ENCODE measurements around the gene DBNDD1.
"Not testable (repeated sequence)": the region's sequence is repeated elsewhere in the genome, so short reads cannot be mapped to it uniquely, and the experiment has no call there.

DBNDD1 gene

GRCh38 chr16:89990799-89991198 is 28.5 kb downstream of the DBNDD1 start:
- no peak for DNase-seq (ENCODE audit: low read depth in 3 of 3)

GRCh38 chr16:89988951-89989350 is 30.3 kb downstream of the DBNDD1 start:
- DNase-seq (ENCODE audit: low read depth in 3 of 3): no peak

DNA sequence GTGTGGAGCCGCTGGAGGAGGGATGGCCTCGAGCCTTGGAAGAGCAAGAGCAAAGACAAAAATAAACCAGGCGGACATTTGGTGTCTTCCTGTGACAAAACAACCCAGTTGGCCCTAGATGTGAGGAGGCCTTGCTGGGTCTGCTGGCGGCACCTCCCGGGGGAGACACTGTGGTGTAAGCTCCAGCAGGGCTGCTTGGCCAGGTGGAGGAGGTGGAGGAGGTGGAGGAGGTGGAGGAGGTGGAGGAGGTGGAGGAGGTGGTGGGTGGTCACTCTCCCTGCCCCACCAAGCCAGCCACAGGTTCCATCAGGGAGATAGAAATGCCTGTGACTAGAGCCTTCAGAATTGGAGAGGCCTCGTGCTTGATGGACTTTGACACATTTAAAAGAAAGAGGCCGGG is 32.1 kb downstream of the DBNDD1 start:
- no peak for DNase-seq (ENCODE audit: low read depth in 3 of 3)

DNA sequence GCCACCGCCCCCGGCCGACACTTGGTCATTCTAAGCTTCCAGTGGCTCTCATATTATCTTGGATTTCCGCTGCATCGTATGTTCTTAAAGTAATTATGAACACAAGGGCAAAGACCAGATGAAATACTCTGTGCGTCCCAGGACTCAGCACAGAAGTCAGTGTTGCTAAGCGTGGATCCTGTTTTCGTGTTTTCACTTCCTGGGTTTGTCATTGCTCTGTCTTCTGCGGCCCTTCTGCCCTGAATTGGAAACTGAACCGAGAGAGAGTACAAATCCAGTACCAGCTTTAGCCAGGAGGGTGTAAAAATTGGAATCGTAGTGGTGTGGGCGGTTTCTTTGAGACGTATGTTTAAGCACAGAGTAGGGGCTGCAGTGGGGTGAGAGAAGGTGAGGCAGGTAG is 32.7 kb downstream of the DBNDD1 start:
- DNase-seq (ENCODE audit: low read depth in 3 of 3): no peak

DNA sequence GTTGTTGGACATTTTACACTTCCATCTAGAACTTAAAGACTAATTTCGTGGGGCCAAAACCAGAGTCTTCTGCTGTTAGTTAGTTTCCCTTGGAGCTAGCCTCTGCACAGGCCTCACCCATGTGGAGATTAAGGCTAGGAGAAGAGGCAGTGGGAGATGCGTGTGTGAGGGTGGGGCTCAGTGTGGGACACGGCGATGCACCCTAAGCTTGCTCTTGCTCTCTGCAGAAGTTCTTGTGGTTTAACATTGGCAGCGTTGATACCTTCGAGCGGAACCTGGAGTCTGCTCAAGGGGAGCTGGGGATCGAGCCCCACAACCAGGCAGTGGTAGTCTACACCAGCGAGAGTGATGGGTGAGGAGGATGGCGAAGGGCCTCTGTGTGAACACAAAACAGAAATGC is 34.0 kb downstream of the DBNDD1 start:
- no peak for DNase-seq (ENCODE audit: low read depth in 3 of 3)

DNA sequence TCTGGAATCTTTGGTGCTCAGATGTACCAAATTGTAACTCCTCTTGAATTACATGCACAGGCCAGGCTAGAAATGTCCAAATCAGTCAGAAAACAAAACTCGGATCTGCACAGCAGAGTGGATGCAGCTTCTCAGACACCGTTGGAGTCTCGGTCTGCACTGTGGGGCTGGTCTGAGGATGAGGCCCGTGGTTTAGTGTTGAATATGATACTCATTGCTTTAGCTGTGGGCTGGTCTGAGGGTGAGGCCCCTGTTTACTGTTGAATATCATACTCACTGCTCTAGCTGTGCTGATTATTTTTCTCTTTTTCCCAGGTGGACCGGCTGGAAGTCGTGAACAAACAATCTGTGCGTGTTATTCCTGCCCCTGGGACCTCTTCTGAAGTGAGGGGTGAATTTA is 35.0 kb downstream of the DBNDD1 start:
- no peak for DNase-seq (ENCODE audit: low read depth in 3 of 3)

DNA sequence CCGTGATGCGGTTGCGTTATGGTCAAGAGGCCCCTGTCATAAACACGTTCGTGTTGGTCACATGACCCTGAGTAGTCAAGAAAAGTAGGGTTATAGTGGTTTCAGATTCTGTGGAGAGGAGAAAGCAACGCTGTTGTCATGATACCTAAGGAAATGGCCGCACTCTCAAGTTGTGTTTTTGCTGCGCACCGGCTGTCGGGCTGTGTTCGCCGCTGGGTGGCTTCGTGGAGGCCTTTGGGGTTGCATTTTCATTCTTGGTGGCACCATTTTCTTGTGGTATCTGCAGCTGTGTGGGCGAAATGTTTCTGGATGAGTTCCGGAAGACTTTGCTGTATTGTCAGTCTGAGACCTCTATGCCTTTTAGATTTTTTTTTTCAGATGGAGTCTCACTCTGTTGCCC is 35.7 kb downstream of the DBNDD1 start:
- peak in 1 of 3 experiments; percentile 19 for DNase-seq (ENCODE audit: low read depth in 3 of 3)

DNA sequence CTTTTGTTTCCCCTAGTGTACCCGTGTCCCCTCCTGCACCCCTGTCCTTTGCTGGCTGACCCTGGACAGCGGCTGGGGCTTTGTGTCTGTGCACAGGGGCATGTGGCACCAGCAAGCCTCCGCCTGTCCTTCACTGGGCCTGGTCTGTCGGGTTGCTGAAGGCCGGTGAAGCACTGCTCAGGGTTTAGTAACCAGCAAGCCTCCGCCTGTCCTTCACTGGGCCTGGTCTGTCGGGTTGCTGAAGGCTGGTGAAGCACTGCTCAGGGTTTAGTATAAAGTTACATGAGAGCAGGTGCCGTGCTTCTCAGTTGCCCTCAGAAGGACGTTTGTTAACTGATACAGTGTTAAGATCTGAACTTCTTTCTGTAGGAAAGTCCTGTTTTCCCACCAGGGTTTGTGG is 36.9 kb downstream of the DBNDD1 start:
- DNase-seq (ENCODE audit: low read depth in 3 of 3): no peak

DNA sequence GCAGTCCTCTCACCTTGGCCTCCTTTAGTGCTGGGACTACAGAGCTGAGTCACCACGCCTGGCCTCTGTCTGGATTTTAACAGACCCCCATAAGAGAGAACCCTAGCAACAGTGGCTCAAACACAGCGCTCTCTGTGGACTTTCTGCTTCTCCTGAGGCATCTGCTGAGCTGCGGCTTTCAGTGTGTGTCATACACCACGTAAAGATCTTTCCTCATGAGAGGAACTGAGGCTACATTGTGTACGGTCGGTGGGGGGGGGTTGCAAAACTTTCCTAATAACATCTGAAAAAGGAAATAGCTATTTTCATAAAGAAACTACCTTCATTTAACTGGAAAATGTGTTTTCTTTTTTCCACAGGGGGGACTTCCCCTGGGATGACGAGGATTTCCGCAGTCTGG is 37.8 kb downstream of the DBNDD1 start:
- peak in 1 of 3 experiments; percentile 28 for DNase-seq (ENCODE audit: low read depth in 3 of 3)

- DNase-seq (ENCODE audit: low read depth in 3 of 3): no peak
Measured at GRCh38 chr16:89974870-89975269, 44.4 kb downstream of the DBNDD1 start.

GRCh38 chr16:89973654-89974335 is 45.5 kb downstream of the DBNDD1 start:
- no peak for DNase-seq (ENCODE audit: low read depth in 3 of 3)

GRCh38 chr16:89973235-89973634 is 46.0 kb downstream of the DBNDD1 start:
- no peak for DNase-seq (ENCODE audit: low read depth in 3 of 3)

DNA sequence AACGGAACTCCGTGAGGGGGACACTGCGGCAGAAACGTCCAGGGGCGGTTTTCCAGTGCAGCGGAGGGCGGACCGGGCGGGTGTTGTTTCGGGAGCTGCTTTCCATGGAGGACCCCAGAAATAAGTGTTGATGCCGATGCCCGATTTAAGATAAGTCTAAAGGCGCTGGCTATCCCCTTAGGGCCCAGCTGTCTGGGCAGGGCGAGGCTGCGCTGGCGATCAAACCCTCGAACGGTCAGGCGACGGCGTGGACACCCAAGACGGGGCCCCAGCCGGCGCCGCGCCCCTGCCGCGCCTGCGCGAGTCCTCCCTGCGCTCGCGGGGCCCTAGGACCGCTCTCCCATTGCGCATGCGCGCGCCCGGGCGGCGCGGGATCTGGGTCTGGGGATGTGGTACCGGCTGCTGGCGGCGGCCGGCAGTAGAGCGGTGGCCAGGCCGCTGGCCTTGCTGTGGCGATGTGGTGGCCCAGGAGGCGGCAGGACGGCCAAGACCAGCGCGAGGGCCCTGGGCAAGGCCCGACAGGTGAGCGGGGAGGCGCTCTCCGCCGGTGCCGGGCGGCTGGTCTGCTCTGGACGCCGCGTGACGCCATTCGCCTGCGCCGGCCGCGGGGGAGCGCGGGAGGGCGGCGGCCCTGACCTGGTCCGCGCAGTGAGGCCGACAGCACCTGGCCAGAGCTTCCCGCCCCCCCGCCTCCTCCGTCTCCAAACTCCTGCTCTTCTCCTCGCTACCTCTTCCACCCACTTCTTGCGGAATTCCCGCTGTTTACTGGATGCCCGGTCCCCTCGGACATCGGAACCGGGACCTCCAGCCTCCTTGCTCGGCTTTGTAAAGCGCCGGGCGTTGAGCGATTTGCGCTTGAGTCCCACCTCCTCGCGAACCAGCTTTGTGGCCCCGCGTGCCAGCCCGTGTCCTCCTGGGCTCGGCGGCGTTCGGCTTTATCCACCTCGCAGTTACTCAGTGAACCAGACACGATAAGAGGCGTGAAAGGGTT is 46.7 kb downstream of the DBNDD1 start:
- DNase-seq (ENCODE audit: low read depth in 3 of 3): peak; percentile 78 to 86 (median 80)

- no peak for DNase-seq (ENCODE audit: low read depth in 3 of 3)
Measured at GRCh38 chr16:89971495-89972243, 47.6 kb downstream of the DBNDD1 start.

DNA sequence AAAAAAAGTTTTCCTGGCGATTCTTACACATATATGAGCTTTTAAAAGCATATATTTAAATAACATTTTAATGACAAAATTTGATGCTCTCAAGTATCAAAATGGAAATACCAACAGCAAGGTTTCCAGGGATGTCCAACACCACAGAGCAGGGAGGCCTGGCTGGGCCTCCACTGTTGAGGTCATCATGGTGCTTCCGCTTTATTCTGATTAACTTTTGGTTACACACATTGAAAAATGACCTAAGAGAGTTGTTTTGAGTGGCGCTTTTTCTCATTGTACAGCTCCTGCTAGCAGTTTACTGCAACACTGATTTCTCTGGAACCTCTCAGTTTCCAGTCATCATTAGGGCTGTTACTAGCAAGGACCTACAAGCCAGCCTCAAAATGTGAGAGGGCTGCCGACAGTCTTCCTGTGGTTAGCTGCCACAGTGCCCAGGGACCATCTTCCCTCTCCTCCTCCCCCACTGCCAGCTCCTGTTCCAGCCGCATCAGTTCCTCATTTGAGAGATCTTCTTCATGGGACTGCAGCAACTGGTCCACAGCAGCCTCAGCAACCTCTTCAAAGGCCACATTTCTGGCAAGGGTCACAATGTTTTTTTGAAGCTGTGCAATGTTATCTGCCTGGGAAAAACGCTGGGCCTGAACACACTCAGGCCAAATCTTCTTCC is 49.4 kb downstream of the DBNDD1 start:
- no peak for DNase-seq (ENCODE audit: low read depth in 3 of 3)

DNA sequence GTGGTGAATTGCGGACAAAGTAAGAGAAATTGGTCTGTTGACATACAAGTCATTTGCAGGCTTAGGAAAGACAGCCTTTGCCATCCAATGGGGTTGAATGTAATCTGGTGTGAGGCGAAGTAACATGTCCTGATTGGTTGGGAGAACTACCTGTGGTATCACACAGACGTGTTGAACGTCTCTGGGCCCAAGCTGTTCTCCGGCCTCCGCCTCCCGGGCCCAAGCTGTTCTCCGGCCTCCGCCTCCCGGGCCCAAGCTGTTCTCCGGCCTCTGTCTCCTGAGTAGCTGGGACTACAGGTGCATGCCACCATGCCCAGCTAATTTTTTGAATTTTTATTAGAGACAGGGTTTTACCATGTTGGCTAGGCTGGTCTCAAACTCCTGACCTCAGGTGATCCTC is 51.2 kb downstream of the DBNDD1 start:
- not testable (repeated sequence) for DNase-seq (ENCODE audit: low read depth in 3 of 3)

GRCh38 chr16:89967436-89967835 is 51.8 kb downstream of the DBNDD1 start:
- DNase-seq (ENCODE audit: low read depth in 3 of 3): not testable (repeated sequence)

DNA sequence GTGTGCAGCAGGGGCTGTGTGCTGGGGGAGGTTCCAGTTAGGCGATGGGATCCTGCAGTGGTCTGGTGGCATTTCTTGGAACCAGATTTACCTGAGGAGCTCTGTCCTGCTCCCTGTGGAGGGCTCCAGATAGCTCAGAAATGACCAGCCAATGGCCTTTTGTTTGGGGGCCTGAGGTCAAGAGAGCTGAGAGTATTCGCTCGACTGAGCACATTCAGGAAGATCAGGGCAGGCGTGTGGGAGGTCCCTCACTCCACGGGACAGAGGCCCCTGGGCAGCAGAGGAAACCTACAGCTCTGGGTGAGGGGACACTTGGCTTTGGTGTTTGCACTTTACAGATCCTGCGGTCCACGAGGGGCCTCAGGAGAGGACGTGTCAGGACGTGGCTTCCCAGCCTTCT is 52.5 kb downstream of the DBNDD1 start:
- no peak for DNase-seq (ENCODE audit: low read depth in 3 of 3)

DNA sequence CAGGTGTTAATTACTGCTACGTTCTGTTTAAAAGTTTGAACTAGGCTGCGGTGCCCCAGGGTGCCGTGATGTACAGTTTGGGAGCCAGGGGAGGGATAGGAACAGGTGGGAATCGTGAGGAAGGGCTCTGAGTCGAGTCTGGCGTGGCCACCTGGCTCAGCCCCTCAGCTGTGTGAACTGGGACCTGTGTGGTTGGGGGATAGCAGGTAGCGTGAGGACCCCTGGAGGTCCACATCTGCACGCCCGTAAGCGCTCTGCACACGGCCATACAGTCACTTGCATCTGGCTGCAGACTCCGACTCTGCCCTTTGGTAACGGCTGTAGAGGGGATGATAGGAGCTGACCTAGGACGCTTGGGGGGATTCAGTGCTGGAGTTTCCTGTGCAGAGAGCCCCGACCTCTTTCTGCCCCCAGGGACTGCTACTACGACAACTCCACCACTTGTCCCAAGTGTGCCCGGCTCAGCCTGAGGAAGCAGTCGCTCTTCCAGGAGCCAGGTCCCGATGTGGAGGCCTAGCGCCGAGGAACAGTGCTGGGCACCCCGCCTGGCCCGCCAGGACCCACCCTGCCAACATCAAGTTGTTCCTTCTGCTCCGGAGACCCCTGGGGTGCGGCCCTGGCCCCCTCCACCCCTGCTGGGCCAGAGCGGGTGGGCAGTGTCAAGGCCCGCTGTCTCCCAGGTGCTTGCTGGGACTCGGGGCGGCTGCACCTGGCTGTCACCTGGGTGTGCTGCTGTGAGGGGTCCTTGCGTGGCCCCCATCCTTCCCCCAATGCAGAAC is 53.6 kb downstream of the DBNDD1 start:
- no peak for DNase-seq (ENCODE audit: low read depth in 3 of 3)

DNA sequence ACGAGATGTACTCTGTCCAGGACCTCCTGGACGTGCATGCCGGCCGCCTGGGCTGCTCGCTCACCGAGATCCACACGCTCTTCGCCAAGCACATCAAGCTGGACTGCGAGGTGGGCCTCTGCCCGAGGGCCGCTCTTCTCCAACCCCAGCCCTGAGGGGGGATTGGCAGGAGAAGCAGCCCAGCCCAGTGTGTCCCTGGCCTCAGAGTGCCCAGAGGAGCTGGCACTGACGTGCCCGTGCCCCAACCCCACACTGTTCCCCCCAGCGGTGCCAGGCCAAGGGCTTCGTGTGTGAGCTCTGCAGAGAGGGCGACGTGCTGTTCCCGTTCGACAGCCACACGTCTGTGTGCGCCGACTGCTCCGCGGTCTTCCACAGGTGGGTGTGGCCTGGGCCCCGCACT is 55.1 kb downstream of the DBNDD1 start:
- DNase-seq (ENCODE audit: low read depth in 3 of 3): no peak

Measured in stimulated activated CD4-positive, alpha-beta T cell treated with anti-CD3 and anti-CD28 coated beads, TNF-alpha, amount 100 ng/mL, for 24 hours (primary cell).